Measurements from ENCODE around the gene OGT. TPM values are rescaled to one million over a fixed set of nuclear protein-coding genes. Genes with fewer than 3 reads are reported as not detected.

OGT gene
- total RNA-seq, 2 experiments from 2014 or later: 360 to 382 TPM

- H3K27ac Mint-ChIP-seq: no peak overlapping the region
- H3K36me3 Mint-ChIP-seq (ENCODE audit: low read depth): no peaks in the 10 kb centered on the region
- no peaks in the 10 kb centered on the region for H3K27me3 Mint-ChIP-seq
- CTCF ChIA-PET: no interaction called here
- DNase-seq: no peak
- H3K9me3 Mint-ChIP-seq: peaks cover 4% of the 10 kb centered on the region
- POLR2A ChIA-PET: interaction anchor here (2.0 to 2.1 kb wide), 2 partner anchors 16 to 19 kb away, joined by 8 to 14 read pairs; partner anchors contain the start of gene OGT
- H3K4me1 Mint-ChIP-seq: peaks cover 13% of the 10 kb centered on the region
- H3K4me3 Mint-ChIP-seq: no peak overlapping the region
Measured at GRCh38 chrX:71515038-71515396, 17.9 kb upstream of the OGT start.

GRCh38 chrX:71525316-71525715 is 7.6 kb upstream of the OGT start:
- ChIA-PET POLR2A (no interaction called here), CTCF (no interaction called here)
- Mint-ChIP-seq H3K27ac (no peak overlapping the region), H3K27me3 (no peaks in the 10 kb centered on the region), H3K4me3 (no peak overlapping the region), H3K4me1 (peaks cover 2% of the 10 kb centered on the region), H3K36me3 (ENCODE audit: low read depth) (no peaks in the 10 kb centered on the region), H3K9me3 (no peaks in the 10 kb centered on the region)
- DNase-seq: no peak

- POLR2A ChIA-PET: interaction anchor here (0.6 to 5.9 kb wide), 23 partner anchors 8 to 1398 kb away, joined by 3 to 101 read pairs (median 5); partner anchors contain the start of genes CXCR3, IL2RG, NONO and RPS4X
Measured at GRCh38 chrX:71532078-71532752, 689 bp upstream of the OGT start.

GRCh38 chrX:71533516-71533850 is 579 bp downstream of the OGT start:
- CTCF ChIA-PET: no interaction called here
- peak overlapping the region; percentile 99 for H3K27ac Mint-ChIP-seq
- H3K4me1 Mint-ChIP-seq: peaks cover 24% of the 10 kb centered on the region
- DNase-seq: no peak
- no peaks in the 10 kb centered on the region for H3K9me3 Mint-ChIP-seq
- peaks cover 35% of the 10 kb centered on the region for H3K36me3 Mint-ChIP-seq (ENCODE audit: low read depth)
- no peaks in the 10 kb centered on the region for H3K27me3 Mint-ChIP-seq
- POLR2A ChIA-PET: interaction anchor here (0.8 to 5.9 kb wide), 21 partner anchors 10 to 1400 kb away, joined by 3 to 101 read pairs (median 9); partner anchors contain the start of genes CXCR3, IGBP1, IL2RG and NONO
- peak overlapping the region; percentile 96 for H3K4me3 Mint-ChIP-seq

More at GRCh38 chrX:71532078-71532752, 689 bp upstream of the OGT start:
- H3K27me3 Mint-ChIP-seq: no peaks in the 10 kb centered on the region
- peak; percentile 72 for DNase-seq
- peak overlapping the region; percentile 99 for H3K27ac Mint-ChIP-seq
- H3K36me3 Mint-ChIP-seq (ENCODE audit: low read depth): peaks cover 26% of the 10 kb centered on the region
- peak overlapping the region; percentile 96 for H3K4me3 Mint-ChIP-seq
- H3K9me3 Mint-ChIP-seq: no peaks in the 10 kb centered on the region
- CTCF ChIA-PET: interaction anchor here (0.6 to 1.2 kb wide), 5 partner anchors 90 to 249 kb away, joined by 3 to 6 read pairs (median 4); partner anchors contain the start of genes NONO and TAF1
- H3K4me1 Mint-ChIP-seq: peaks cover 18% of the 10 kb centered on the region

- Mint-ChIP-seq H3K27ac (peak overlapping the region; percentile 99), H3K36me3 (ENCODE audit: low read depth) (peaks cover 38% of the 10 kb centered on the region), H3K9me3 (no peaks in the 10 kb centered on the region), H3K4me1 (peaks cover 27% of the 10 kb centered on the region), H3K27me3 (no peaks in the 10 kb centered on the region), H3K4me3 (peak overlapping the region; percentile 96)
- CTCF ChIA-PET: interaction anchor here (0.9 to 1.3 kb wide), 2 partner anchors 16 to 89 kb away, joined by 3 read pairs; no protein-coding TSS in a partner anchor
- peak; percentile 78 for DNase-seq
- POLR2A ChIA-PET: interaction anchor here (1.2 to 5.9 kb wide), 17 partner anchors 10 to 1401 kb away, joined by 3 to 101 read pairs (median 14); partner anchors contain the start of genes CXCR3, IGBP1, IL2RG and NONO
Measured at GRCh38 chrX:71533851-71534561, 1.1 kb downstream of the OGT start.

- ChIA-PET POLR2A (interaction anchor here (1.2 to 5.9 kb wide), 14 partner anchors 9 to 1401 kb away, joined by 3 to 101 read pairs (median 14); partner anchors contain the start of genes CXCR3, IGBP1, IL2RG and NONO), CTCF (interaction anchor here (0.9 to 1.5 kb wide), 3 partner anchors 15 to 88 kb away, joined by 3 to 4 read pairs (median 3); no protein-coding TSS in a partner anchor)
- Mint-ChIP-seq H3K4me1 (peaks cover 35% of the 10 kb centered on the region), H3K36me3 (ENCODE audit: low read depth) (peaks cover 44% of the 10 kb centered on the region), H3K27ac (peak overlapping the region; percentile 99), H3K4me3 (peak overlapping the region; percentile 96), H3K9me3 (no peaks in the 10 kb centered on the region), H3K27me3 (no peaks in the 10 kb centered on the region)
- no peak for DNase-seq
Measured at GRCh38 chrX:71534773-71535544, 2.1 kb downstream of the OGT start.

- POLR2A ChIA-PET: interaction anchor here (0.5 to 5.9 kb wide), 6 partner anchors 9 to 424 kb away, joined by 3 to 101 read pairs (median 4); partner anchors contain the start of gene TAF1
- Mint-ChIP-seq H3K4me1 (peaks cover 36% of the 10 kb centered on the region), H3K9me3 (no peaks in the 10 kb centered on the region), H3K36me3 (ENCODE audit: low read depth) (peaks cover 51% of the 10 kb centered on the region), H3K27me3 (no peaks in the 10 kb centered on the region), H3K4me3 (peak overlapping the region; percentile 96), H3K27ac (peak overlapping the region; percentile 80)
- peak; percentile 32 for DNase-seq
- CTCF ChIA-PET: no interaction called here
Measured at GRCh38 chrX:71536285-71536684, 3.4 kb downstream of the OGT start.

- no peaks in the 10 kb centered on the region for H3K27me3 Mint-ChIP-seq
- DNase-seq: no peak
- H3K4me3 Mint-ChIP-seq: peak overlapping the region; percentile 73
- no peaks in the 10 kb centered on the region for H3K9me3 Mint-ChIP-seq
- peaks cover 44% of the 10 kb centered on the region for H3K4me1 Mint-ChIP-seq
- peaks cover 65% of the 10 kb centered on the region for H3K36me3 Mint-ChIP-seq (ENCODE audit: low read depth)
- CTCF ChIA-PET: interaction anchor here (0.7 kb wide), 1 partner anchor 11 kb away, joined by 4 read pairs; no protein-coding TSS in a partner anchor
- POLR2A ChIA-PET: interaction anchor here (0.7 to 2.5 kb wide), 5 partner anchors 8 to 81 kb away, joined by 3 to 11 read pairs (median 3); no protein-coding TSS in a partner anchor
- peak overlapping the region; percentile 27 for H3K27ac Mint-ChIP-seq
Measured at GRCh38 chrX:71537743-71538142, 4.8 kb downstream of the OGT start.

GRCh38 chrX:71540801-71541200 is 7.9 kb downstream of the OGT start:
- peak overlapping the region; percentile 66 for H3K4me3 Mint-ChIP-seq
- CTCF ChIA-PET: no interaction called here
- H3K9me3 Mint-ChIP-seq: no peaks in the 10 kb centered on the region
- no peak for DNase-seq
- H3K27me3 Mint-ChIP-seq: no peaks in the 10 kb centered on the region
- H3K4me1 Mint-ChIP-seq: peaks cover 58% of the 10 kb centered on the region
- H3K36me3 Mint-ChIP-seq (ENCODE audit: low read depth): peaks cover 75% of the 10 kb centered on the region
- peak overlapping the region; percentile 53 for H3K27ac Mint-ChIP-seq
- POLR2A ChIA-PET: interaction anchor here (0.6 to 6.6 kb wide), 3 partner anchors 8 to 175 kb away, joined by 3 to 87 read pairs (median 5); partner anchors contain the start of genes OGT and TAF1

GRCh38 chrX:71541210-71542022 is 8.5 kb downstream of the OGT start:
- peak overlapping the region; percentile 53 for H3K27ac Mint-ChIP-seq
- peak overlapping the region; percentile 66 for H3K4me3 Mint-ChIP-seq
- ChIA-PET POLR2A (interaction anchor here (0.6 to 6.6 kb wide), 4 partner anchors 9 to 175 kb away, joined by 3 to 87 read pairs (median 4); partner anchors contain the start of gene OGT), CTCF (no interaction called here)
- no peaks in the 10 kb centered on the region for H3K27me3 Mint-ChIP-seq
- H3K9me3 Mint-ChIP-seq: no peaks in the 10 kb centered on the region
- H3K4me1 Mint-ChIP-seq: peaks cover 60% of the 10 kb centered on the region
- DNase-seq: no peak
- H3K36me3 Mint-ChIP-seq (ENCODE audit: low read depth): peaks cover 74% of the 10 kb centered on the region

- ChIA-PET CTCF (interaction anchor here (0.6 kb wide), 1 partner anchor 76 kb away, joined by 3 read pairs; the partner anchor contains the start of gene CXCR3), POLR2A (interaction anchor here (0.9 to 6.6 kb wide), 3 partner anchors 8 to 176 kb away, joined by 3 to 87 read pairs (median 4); partner anchors contain the start of gene OGT)
- Mint-ChIP-seq H3K4me3 (no peak overlapping the region), H3K27ac (peak overlapping the region; percentile 53), H3K9me3 (no peaks in the 10 kb centered on the region), H3K36me3 (ENCODE audit: low read depth) (peaks cover 75% of the 10 kb centered on the region), H3K27me3 (no peaks in the 10 kb centered on the region), H3K4me1 (peaks cover 64% of the 10 kb centered on the region)
- no peak for DNase-seq
Measured at GRCh38 chrX:71542411-71542810, 9.5 kb downstream of the OGT start.
